SK-N-SH treated with all-trans-retinoic acid at 6 μM for 48 hours (cell line): ENCODE results near the gene UBALD2.

Experiments
- ATAC-seq: fragments of 200-7000 bp; cut with Tn5 transposase; 3 replicates; pipeline ENCODE4 v1.9.1; 2020; ENCODE audit warnings: mild to moderate bottlenecking, moderate library complexity
- ARNTL ChIP-seq: fragments of 450-650 bp; formaldehyde crosslinking; IDR thresholded peaks from 2 replicates; pipeline ENCODE4 v1.5.0; 2020; ENCODE audit warnings: low read depth, mild to moderate bottlenecking, moderate library complexity, borderline replicate concordance
- BACH2 ChIP-seq: fragments of 250-450 bp; sonication (Bioruptor Pico); IDR thresholded peaks from 2 replicates; pipeline ENCODE4 v1.9.0; 2021; ENCODE audit warnings: mild to moderate bottlenecking, borderline replicate concordance
- CSDC2 ChIP-seq: fragments of 250-450 bp; sonication (Bioruptor Pico); IDR thresholded peaks from 2 replicates; pipeline ENCODE4 v1.5.0; 2020; ENCODE audit warnings: mild to moderate bottlenecking, moderate library complexity
- ESRRG ChIP-seq: fragments of 250-450 bp; sonication (Bioruptor Pico); IDR thresholded peaks from 2 replicates; pipeline ENCODE4 v1.6.1; 2021; ENCODE audit warnings: mild to moderate bottlenecking
- GLIS3 ChIP-seq: fragments of 250-450 bp; sonication (Bioruptor Pico); IDR thresholded peaks from 2 replicates; pipeline ENCODE4 v1.5.0; 2020; ENCODE audit warnings: mild to moderate bottlenecking, moderate library complexity
- ISL1 ChIP-seq: fragments of 250-450 bp; sonication (Bioruptor Pico); IDR thresholded peaks from 2 replicates; pipeline ENCODE4 v2.1.2; 2022; ENCODE audit warnings: mild to moderate bottlenecking, moderate library complexity
- OSR1 ChIP-seq: fragments of 250-450 bp; sonication (Bioruptor Pico); IDR thresholded peaks from 2 replicates; pipeline ENCODE4 v1.8.0; 2022; ENCODE audit warnings: moderate library complexity, mild to moderate bottlenecking, inconsistent platforms
- PPARA ChIP-seq: fragments of 250-450 bp; sonication (Bioruptor Pico); IDR thresholded peaks from 2 replicates; pipeline ENCODE4 v1.5.0; 2020; ENCODE audit warnings: mild to moderate bottlenecking, borderline replicate concordance
- RARB ChIP-seq: fragments of 250-450 bp; sonication (Bioruptor Pico); IDR thresholded peaks from 2 replicates; pipeline ENCODE4 v1.8.0; 2021; ENCODE audit warnings: mild to moderate bottlenecking, moderate library complexity
- SNAI2 ChIP-seq: fragments of 250-450 bp; sonication (Bioruptor Pico); IDR thresholded peaks from 2 replicates; pipeline ENCODE4 v1.5.0; 2020; ENCODE audit warnings: mild to moderate bottlenecking, moderate library complexity
- TCF4 ChIP-seq: fragments of 250-450 bp; sonication (Bioruptor Pico); IDR thresholded peaks from 2 replicates; pipeline ENCODE4 v1.8.0; 2021; ENCODE audit warnings: mild to moderate bottlenecking, moderate library complexity, borderline replicate concordance
- TOX ChIP-seq: fragments of 250-450 bp; sonication (Bioruptor Pico); IDR thresholded peaks from 2 replicates; pipeline ENCODE4 v1.8.0; 2021; ENCODE audit warnings: mild to moderate bottlenecking, moderate library complexity, borderline replicate concordance
- ZC3H10 ChIP-seq: fragments of 250-450 bp; sonication (Bioruptor Pico); IDR thresholded peaks from 2 replicates; pipeline ENCODE4 v1.5.1; 2021; ENCODE audit warnings: mild to moderate bottlenecking, moderate library complexity
- ZFP3 ChIP-seq: fragments of 250-450 bp; sonication (Bioruptor Pico); IDR thresholded peaks from 2 replicates; pipeline ENCODE4 v1.5.0; 2020; ENCODE audit warnings: mild to moderate bottlenecking, moderate library complexity
- ZFP30 ChIP-seq: fragments of 450-650 bp; formaldehyde crosslinking; IDR thresholded peaks from 2 replicates; pipeline ENCODE4 v1.5.0; 2022; ENCODE audit warnings: mild to moderate bottlenecking, moderate library complexity
- ZNF565 ChIP-seq: fragments of 450-650 bp; formaldehyde crosslinking; conservative IDR thresholded peaks from 2 replicates; pipeline ENCODE4 v1.5.0; 2020; ENCODE audit warnings: low read depth, mild to moderate bottlenecking, moderate library complexity
- ZNF70 ChIP-seq: fragments of 450-650 bp; formaldehyde crosslinking; IDR thresholded peaks from 2 replicates; pipeline ENCODE4 v1.5.0; 2020; ENCODE audit warnings: mild to moderate bottlenecking, moderate library complexity
- ZNF8 ChIP-seq: fragments of 450-650 bp; formaldehyde crosslinking; IDR thresholded peaks from 2 replicates; pipeline ENCODE4 v1.5.0; 2020; ENCODE audit warnings: mild to moderate bottlenecking, moderate library complexity
- TF ChIP-seq, protein P1 (sequence below): fragments of 250-450 bp; sonication (Bioruptor Pico); IDR thresholded peaks from 2 replicates; pipeline ENCODE4 v1.8.0; 2021; ENCODE audit warnings: low read depth, mild to moderate bottlenecking, moderate library complexity, borderline replicate concordance
- TF ChIP-seq, protein P2 (sequence below): fragments of 250-450 bp; sonication (Bioruptor Pico); IDR thresholded peaks from 2 replicates; pipeline ENCODE4 v1.5.0; 2020; ENCODE audit warnings: mild to moderate bottlenecking, moderate library complexity
- TF ChIP-seq, protein P3 (sequence below): fragments of 250-450 bp; sonication (Bioruptor Pico); IDR thresholded peaks from 2 replicates; pipeline ENCODE4 v1.5.1; 2021; ENCODE audit warnings: mild to moderate bottlenecking, moderate library complexity

The UBALD2 gene

DNA sequence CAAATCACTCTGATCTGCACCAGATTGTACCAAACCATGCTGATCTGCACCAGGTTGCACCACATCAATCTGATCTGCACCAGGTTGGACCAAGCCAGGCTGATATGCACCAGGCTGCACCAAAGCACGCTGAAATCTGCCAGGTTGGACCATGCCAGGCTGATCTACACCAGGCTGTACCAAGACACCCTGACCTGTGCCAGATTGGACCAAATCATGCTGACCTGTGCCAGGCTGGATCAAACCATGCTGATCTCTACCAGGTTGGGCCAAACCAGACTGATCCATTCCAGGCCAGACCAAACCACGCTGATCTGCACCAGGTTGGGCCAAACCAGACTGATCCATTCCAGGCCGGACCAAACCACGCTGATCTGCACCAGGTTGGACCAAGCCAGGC is 27.4 kb downstream of the UBALD2 start (continued):
- TF ChIP-seq, protein P1, sequence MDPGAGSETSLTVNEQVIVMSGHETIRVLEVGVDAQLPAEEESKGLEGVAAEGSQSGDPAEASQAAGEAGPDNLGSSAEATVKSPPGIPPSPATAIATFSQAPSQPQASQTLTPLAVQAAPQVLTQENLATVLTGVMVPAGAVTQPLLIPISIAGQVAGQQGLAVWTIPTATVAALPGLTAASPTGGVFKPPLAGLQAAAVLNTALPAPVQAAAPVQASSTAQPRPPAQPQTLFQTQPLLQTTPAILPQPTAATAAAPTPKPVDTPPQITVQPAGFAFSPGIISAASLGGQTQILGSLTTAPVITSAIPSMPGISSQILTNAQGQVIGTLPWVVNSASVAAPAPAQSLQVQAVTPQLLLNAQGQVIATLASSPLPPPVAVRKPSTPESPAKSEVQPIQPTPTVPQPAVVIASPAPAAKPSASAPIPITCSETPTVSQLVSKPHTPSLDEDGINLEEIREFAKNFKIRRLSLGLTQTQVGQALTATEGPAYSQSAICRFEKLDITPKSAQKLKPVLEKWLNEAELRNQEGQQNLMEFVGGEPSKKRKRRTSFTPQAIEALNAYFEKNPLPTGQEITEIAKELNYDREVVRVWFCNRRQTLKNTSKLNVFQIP (CRISPR knock-in tag): no peak
- TF ChIP-seq SNAI2 (CRISPR knock-in tag) (no peak), RARB (CRISPR knock-in tag) (no peak), ZFP30 (CRISPR knock-in tag) (no peak), OSR1 (CRISPR knock-in tag) (no peak), ZC3H10 (CRISPR knock-in tag) (no peak), ZNF8 (CRISPR knock-in tag) (no peak), ARNTL (no peak), ZNF565 (CRISPR knock-in tag) (no peak), TOX (CRISPR knock-in tag) (no peak), ESRRG (CRISPR knock-in tag) (no peak), CSDC2 (CRISPR knock-in tag) (no peak)

DNA sequence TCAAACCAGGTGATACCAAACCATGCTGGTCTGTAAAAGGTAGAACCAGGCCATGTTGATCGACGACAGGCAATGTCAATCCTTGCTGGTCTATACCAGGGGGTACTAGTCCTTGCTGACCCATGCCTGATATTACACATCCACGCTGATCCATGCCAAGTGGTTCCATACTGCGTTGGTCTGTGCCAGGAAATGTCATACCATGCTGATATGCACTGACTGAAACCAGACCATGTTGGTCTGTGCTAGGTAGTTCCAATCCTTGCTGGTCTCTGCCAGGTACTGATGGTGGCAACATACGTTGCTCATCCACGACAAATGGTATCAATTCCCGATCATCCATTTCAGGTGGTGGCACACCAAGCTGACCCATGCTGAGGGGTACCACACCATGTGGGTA is 28.0 kb downstream of the UBALD2 start:
- ATAC-seq: no peak
- TF ChIP-seq, protein P2, sequence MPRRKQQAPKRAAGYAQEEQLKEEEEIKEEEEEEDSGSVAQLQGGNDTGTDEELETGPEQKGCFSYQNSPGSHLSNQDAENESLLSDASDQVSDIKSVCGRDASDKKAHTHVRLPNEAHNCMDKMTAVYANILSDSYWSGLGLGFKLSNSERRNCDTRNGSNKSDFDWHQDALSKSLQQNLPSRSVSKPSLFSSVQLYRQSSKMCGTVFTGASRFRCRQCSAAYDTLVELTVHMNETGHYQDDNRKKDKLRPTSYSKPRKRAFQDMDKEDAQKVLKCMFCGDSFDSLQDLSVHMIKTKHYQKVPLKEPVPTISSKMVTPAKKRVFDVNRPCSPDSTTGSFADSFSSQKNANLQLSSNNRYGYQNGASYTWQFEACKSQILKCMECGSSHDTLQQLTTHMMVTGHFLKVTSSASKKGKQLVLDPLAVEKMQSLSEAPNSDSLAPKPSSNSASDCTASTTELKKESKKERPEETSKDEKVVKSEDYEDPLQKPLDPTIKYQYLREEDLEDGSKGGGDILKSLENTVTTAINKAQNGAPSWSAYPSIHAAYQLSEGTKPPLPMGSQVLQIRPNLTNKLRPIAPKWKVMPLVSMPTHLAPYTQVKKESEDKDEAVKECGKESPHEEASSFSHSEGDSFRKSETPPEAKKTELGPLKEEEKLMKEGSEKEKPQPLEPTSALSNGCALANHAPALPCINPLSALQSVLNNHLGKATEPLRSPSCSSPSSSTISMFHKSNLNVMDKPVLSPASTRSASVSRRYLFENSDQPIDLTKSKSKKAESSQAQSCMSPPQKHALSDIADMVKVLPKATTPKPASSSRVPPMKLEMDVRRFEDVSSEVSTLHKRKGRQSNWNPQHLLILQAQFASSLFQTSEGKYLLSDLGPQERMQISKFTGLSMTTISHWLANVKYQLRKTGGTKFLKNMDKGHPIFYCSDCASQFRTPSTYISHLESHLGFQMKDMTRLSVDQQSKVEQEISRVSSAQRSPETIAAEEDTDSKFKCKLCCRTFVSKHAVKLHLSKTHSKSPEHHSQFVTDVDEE (CRISPR knock-in tag): no peak
- TF ChIP-seq ISL1 (CRISPR knock-in tag) (no peak), RARB (CRISPR knock-in tag) (no peak), ARNTL (no peak), ESRRG (CRISPR knock-in tag) (no peak), ZNF70 (CRISPR knock-in tag) (no peak), PPARA (no peak), BACH2 (CRISPR knock-in tag) (no peak), ZNF8 (CRISPR knock-in tag) (no peak), TCF4 (no peak), ZFP3 (no peak), TOX (CRISPR knock-in tag) (no peak)
- TF ChIP-seq, protein P1 (CRISPR knock-in tag): no peak
- TF ChIP-seq, protein P3, sequence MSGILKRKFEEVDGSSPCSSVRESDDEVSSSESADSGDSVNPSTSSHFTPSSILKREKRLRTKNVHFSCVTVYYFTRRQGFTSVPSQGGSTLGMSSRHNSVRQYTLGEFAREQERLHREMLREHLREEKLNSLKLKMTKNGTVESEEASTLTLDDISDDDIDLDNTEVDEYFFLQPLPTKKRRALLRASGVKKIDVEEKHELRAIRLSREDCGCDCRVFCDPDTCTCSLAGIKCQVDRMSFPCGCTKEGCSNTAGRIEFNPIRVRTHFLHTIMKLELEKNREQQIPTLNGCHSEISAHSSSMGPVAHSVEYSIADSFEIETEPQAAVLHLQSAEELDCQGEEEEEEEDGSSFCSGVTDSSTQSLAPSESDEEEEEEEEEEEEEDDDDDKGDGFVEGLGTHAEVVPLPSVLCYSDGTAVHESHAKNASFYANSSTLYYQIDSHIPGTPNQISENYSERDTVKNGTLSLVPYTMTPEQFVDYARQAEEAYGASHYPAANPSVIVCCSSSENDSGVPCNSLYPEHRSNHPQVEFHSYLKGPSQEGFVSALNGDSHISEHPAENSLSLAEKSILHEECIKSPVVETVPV (CRISPR knock-in tag): no peak
- TF ChIP-seq, all 23 proteins: peak for 0

DNA sequence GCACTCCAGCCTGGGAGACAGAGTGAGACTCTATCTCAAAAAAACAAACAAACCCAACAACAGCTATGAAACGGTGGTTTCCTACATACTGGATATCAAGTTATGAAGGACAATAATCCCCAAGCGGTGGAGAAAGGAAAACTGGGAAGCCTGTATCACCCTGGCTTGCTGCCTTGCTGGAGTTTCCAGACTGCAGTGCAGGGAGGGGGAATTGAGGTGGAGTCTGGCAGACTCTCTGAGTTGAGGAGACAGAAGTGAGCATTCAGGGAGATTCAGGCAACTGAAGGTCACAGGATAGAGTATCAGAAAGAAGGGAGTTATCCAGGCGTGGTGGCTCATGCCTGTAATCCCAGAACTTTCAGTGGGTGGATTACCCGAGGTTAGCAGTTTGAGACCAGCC is 31.0 kb downstream of the UBALD2 start:
- no peak for ATAC-seq
- TF ChIP-seq, protein P1 (CRISPR knock-in tag): no peak
- TF ChIP-seq ZNF8 (CRISPR knock-in tag) (no peak), ZNF70 (CRISPR knock-in tag) (no peak), ZFP30 (CRISPR knock-in tag) (no peak), RARB (CRISPR knock-in tag) (no peak), ISL1 (CRISPR knock-in tag) (no peak), ZC3H10 (CRISPR knock-in tag) (no peak), GLIS3 (CRISPR knock-in tag) (no peak), BACH2 (CRISPR knock-in tag) (no peak), CSDC2 (CRISPR knock-in tag) (no peak), OSR1 (CRISPR knock-in tag) (no peak), TOX (CRISPR knock-in tag) (no peak)
- TF ChIP-seq, protein P2 (CRISPR knock-in tag): no peak
- TF ChIP-seq, protein P3 (CRISPR knock-in tag): no peak
